H1 (cell line): ENCODE measurements around the gene C2orf81. TPM values are rescaled to one million over a fixed set of nuclear protein-coding genes. Genes with fewer than 3 reads are reported as not detected.

ENCODE experiments used
- CTCF ChIA-PET: fragments of 300-600 bp; sonication (Branson Sonifier 250); formaldehyde crosslinking; loops from one replicate; lab custom pipeline; 2021; ENCODE audit not compliant: partially characterized antibody; lab: Charles Lee
- POLR2A ChIA-PET: fragments of 300-600 bp; sonication (Branson Sonifier 250); formaldehyde crosslinking; loops from one replicate; lab custom pipeline; 2021; ENCODE audit warnings: inconsistent platforms; ENCODE audit not compliant: partially characterized antibody; lab: Charles Lee
- DNase-seq, 2 experiments: peaks; one replicate each; pipeline versions ENCODE4 v3.0.0 to v3.0.0-alpha.2; 2010 to 2022; ENCODE audit warnings: low spot score in 2 of 2, low read depth in 1 of 2, mixed read lengths in 1 of 2
- FAIRE-seq: peaks from 2 replicates; lab custom pipeline; 2011; peaks lifted over from hg19 to GRCh38; lab: Jason Lieb, UNC
- H2AFZ ChIP-seq: 2 replicates; pipeline ENCODE4 v1.8.1; 2012; ENCODE audit warnings: low read length, inconsistent platforms
- H2AK5ac ChIP-seq: 2 replicates; pipeline ENCODE4 v1.6.1; 2013; ENCODE audit warnings: low read depth, low read length
- H2BK120ac ChIP-seq: replicated peaks from 2 replicates; pipeline ENCODE3; 2013; ENCODE audit warnings: low read depth, low read length, inconsistent platforms
- H2BK12ac ChIP-seq: 2 replicates; pipeline ENCODE4 v1.6.1; 2013; ENCODE audit warnings: low read depth, low read length
- H2BK15ac ChIP-seq: 2 replicates; pipeline ENCODE4 v1.6.1; 2013; ENCODE audit warnings: low read length
- H2BK20ac ChIP-seq: 2 replicates; pipeline ENCODE4 v1.6.1; 2013; ENCODE audit warnings: low read length
- H2BK5ac ChIP-seq: 2 replicates; pipeline ENCODE4 v1.6.1; 2013; ENCODE audit warnings: low read depth, low read length
- H3K14ac ChIP-seq: 2 replicates; pipeline ENCODE4 v1.6.1; 2013; ENCODE audit warnings: inconsistent platforms; ENCODE audit not compliant: insufficient read length
- H3K18ac ChIP-seq: 2 replicates; pipeline ENCODE4 v1.6.1; 2013; ENCODE audit warnings: low read length; ENCODE audit errors: extremely low read depth
- H3K23ac ChIP-seq: 2 replicates; pipeline ENCODE4 v1.6.1; 2013; ENCODE audit warnings: inconsistent platforms; ENCODE audit not compliant: insufficient read length
- H3K23me2 ChIP-seq: 2 replicates; pipeline ENCODE4 v1.6.1; 2013; ENCODE audit warnings: low read depth, low read length
- H3K27ac ChIP-seq: 2 replicates; pipeline ENCODE4 v1.6.1; 2011; ENCODE audit warnings: low read depth, low read length, inconsistent platforms
- H3K27me3 ChIP-seq, 4 experiments: replicated peaks in 1 of 4; 1 replicate in 1 of 4; 2 replicates in 3 of 4; pipeline versions ENCODE4 v1.6.1 to v1.8.1; 2011 to 2013; ENCODE audit warnings: low read length in 3 of 4, mild to moderate bottlenecking in 3 of 4, inconsistent platforms in 2 of 4, mixed read lengths in 2 of 4, moderate library complexity in 1 of 4; ENCODE audit not compliant: control insufficient read depth in 3 of 4, insufficient read depth in 3 of 4; ENCODE audit errors: extremely low read depth in 1 of 4
- H3K36me3 ChIP-seq, 4 experiments: 2 replicates each; pipeline versions ENCODE4 v1.6.1 to v1.8.1; 2011 to 2013; ENCODE audit warnings: mild to moderate bottlenecking in 4 of 4, low read length in 3 of 4, moderate library complexity in 2 of 4, control low read depth in 1 of 4, inconsistent platforms in 1 of 4; ENCODE audit not compliant: insufficient read depth in 4 of 4, control insufficient read depth in 2 of 4
- H3K4ac ChIP-seq: replicated peaks from 2 replicates; pipeline ENCODE3; 2013; ENCODE audit warnings: low read length, low read depth, mixed read lengths, inconsistent platforms; ENCODE audit not compliant: insufficient read length
- H3K4me1 ChIP-seq, 4 experiments: replicated peaks in 1 of 4; 1 replicate in 1 of 4; 2 replicates in 3 of 4; pipeline versions ENCODE4 v1.6.1 to v1.8.1; 2011 to 2013; ENCODE audit warnings: low read length in 3 of 4, inconsistent platforms in 2 of 4, mixed read lengths in 1 of 4; ENCODE audit not compliant: insufficient read depth in 4 of 4, control insufficient read depth in 3 of 4
- H3K4me2 ChIP-seq, 2 experiments: 2 replicates each; pipeline versions ENCODE4 v1.6.1 to v1.8.1; 2011 to 2013; ENCODE audit warnings: low read depth in 2 of 2, low read length in 2 of 2, control low read depth in 1 of 2, inconsistent platforms in 1 of 2, mild to moderate bottlenecking in 1 of 2; ENCODE audit not compliant: insufficient read depth in 1 of 2
- H3K4me3 ChIP-seq, 4 experiments: fragments of 200-600, 300-600 bp in 1 of 4; sonication (generic), shearing (Covaris generic), sonication (Bioruptor Twin) in 1 of 4; 2 replicates each; pipeline versions ENCODE4 v1.5.1 to v1.8.1; 2011 to 2016; ENCODE audit warnings: low read length in 4 of 4, low read depth in 3 of 4, control low read depth in 2 of 4, inconsistent platforms in 2 of 4, mild to moderate bottlenecking in 2 of 4, mixed read lengths in 1 of 4, moderate library complexity in 1 of 4; ENCODE audit not compliant: insufficient read depth in 2 of 4; ENCODE audit errors: extremely low read depth in 1 of 4
- H3K56ac ChIP-seq: replicated peaks from 2 replicates; pipeline ENCODE3; 2013; ENCODE audit warnings: low read depth, mild to moderate bottlenecking, mixed read lengths, low read length, inconsistent platforms; ENCODE audit not compliant: insufficient read length
- H3K79me1 ChIP-seq: 2 replicates; pipeline ENCODE4 v1.6.1; 2013; ENCODE audit warnings: low read depth, low read length, control low read depth
- H3K79me2 ChIP-seq, 2 experiments: 2 replicates each; pipeline versions ENCODE4 v1.6.1 to v1.8.1; 2012 to 2013; ENCODE audit warnings: low read length in 2 of 2, mild to moderate bottlenecking in 2 of 2, inconsistent platforms in 1 of 2; ENCODE audit not compliant: insufficient read depth in 2 of 2, control insufficient read depth in 1 of 2
- H3K9ac ChIP-seq, 4 experiments: replicated peaks in 1 of 4; 1 replicate in 1 of 4; 2 replicates in 3 of 4; pipeline versions ENCODE4 v1.6.1 to v1.8.1; 2011 to 2013; ENCODE audit warnings: low read depth in 3 of 4, low read length in 3 of 4, control low read depth in 2 of 4, mild to moderate bottlenecking in 2 of 4, moderate library complexity in 2 of 4, inconsistent platforms in 1 of 4; ENCODE audit errors: extremely low read depth in 1 of 4
- H3K9me3 ChIP-seq, 2 experiments: 2 replicates each; pipeline versions ENCODE4 v1.6.1 to v1.8.1; 2012 to 2013; ENCODE audit warnings: mild to moderate bottlenecking in 2 of 2, moderate library complexity in 2 of 2, control low read depth in 1 of 2, inconsistent platforms in 1 of 2, low read depth in 1 of 2, low read length in 1 of 2, mixed read lengths in 1 of 2; ENCODE audit not compliant: insufficient read depth in 2 of 2
- H4K20me1 ChIP-seq, 2 experiments: replicated peaks in 1 of 2; 2 replicates each; pipeline versions ENCODE3 to v1.8.1; 2011 to 2013; ENCODE audit warnings: inconsistent platforms in 2 of 2, low read length in 2 of 2, mild to moderate bottlenecking in 1 of 2; ENCODE audit not compliant: insufficient read depth in 2 of 2, control insufficient read depth in 1 of 2
- H4K5ac ChIP-seq: 2 replicates; pipeline ENCODE4 v1.6.1; 2013; ENCODE audit warnings: low read length, low read depth, mixed read lengths, inconsistent platforms; ENCODE audit not compliant: insufficient read length
- H4K8ac ChIP-seq: 2 replicates; pipeline ENCODE4 v1.8.0; 2013; ENCODE audit warnings: mild to moderate bottlenecking, moderate library complexity, low read length, inconsistent platforms; ENCODE audit not compliant: insufficient read depth; ENCODE audit errors: extremely low read depth
- H4K91ac ChIP-seq: replicated peaks from 2 replicates; pipeline ENCODE3; 2013; ENCODE audit warnings: low read length, mixed read lengths, inconsistent platforms; ENCODE audit not compliant: insufficient read length
- BCL11A ChIP-seq, 2 experiments: IDR thresholded peaks; one replicate each; pipeline ENCODE4 v1.6.1; 2011; ENCODE audit warnings: low read depth in 2 of 2, low read length in 2 of 2, mild to moderate bottlenecking in 2 of 2
- CBX8 ChIP-seq: fragments of 300-800, 300-1000 bp; sonication (generic); IDR thresholded peaks from 2 replicates; pipeline ENCODE4 v1.7.1; 2016; ENCODE audit warnings: low read depth, low read length, borderline replicate concordance
- CEBPB ChIP-seq: IDR thresholded peaks from 2 replicates; pipeline ENCODE4 v1.6.1; 2012; ENCODE audit warnings: low read depth, low read length
- FOSL1 ChIP-seq: IDR thresholded peaks from 2 replicates; pipeline ENCODE4 v1.6.1; 2011; ENCODE audit warnings: mild to moderate bottlenecking, low read depth, low read length, moderate library complexity; ENCODE audit not compliant: insufficient read depth
- KDM4A ChIP-seq: IDR thresholded peaks from one replicate; pipeline ENCODE4 v1.7.1; 2012; ENCODE audit warnings: low read depth, mild to moderate bottlenecking, moderate library complexity, low read length, inconsistent platforms; ENCODE audit not compliant: severe bottlenecking
- SIX5 ChIP-seq: IDR thresholded peaks from 2 replicates; pipeline ENCODE4 v1.6.1; 2011; ENCODE audit warnings: mild to moderate bottlenecking, low read depth, low read length
- WGBS, 2 experiments: shearing (Covaris generic) in 1 of 2; methylation state at CpG; one replicate each; pipeline versions ENCODE4 v1.1.6 to v1.1.7; 2013 to 2015; ENCODE audit warnings: low lambda C conversion rate in 2 of 2, mixed read lengths in 2 of 2, inconsistent platforms in 1 of 2, low coverage in 1 of 2, missing lambda C conversion rate in 1 of 2; ENCODE audit not compliant: insufficient replicate concordance in 2 of 2, insufficient coverage in 1 of 2, insufficient read length in 1 of 2; ENCODE audit errors: extremely low coverage in 1 of 2, missing lambda C conversion rate in 1 of 2; 5-methylcytosine and 5-hydroxymethylcytosine counted together
- polyA plus RNA-seq, 7 experiments: library from polyadenylated mRNA; depleted of rRNA in 3 of 7; stranded (reverse) in 5 of 7; unstranded in 2 of 7; fragments of >200 nt in 5 of 7; fragments of 200-250 nt in 2 of 7; gene quantifications; 1 replicate in 5 of 7; 2 replicates in 1 of 7; 4 replicates in 1 of 7; pipeline versions ENCODE4 v1.2.1 to v1.2.3, GENCODE V29; 2011 to 2013; ENCODE audit warnings: missing spikeins in 2 of 7, mixed read lengths in 2 of 7
- total RNA-seq: library from RNA; stranded (reverse); fragmentation: NEBNext Ultra II Directional; extraction: Animal tissue kit (Norgen Biotek cat#: 25700); gene quantifications from 2 replicates; pipeline ENCODE4 v1.2.1, GENCODE V29; 2021
- TF ChIP-seq, protein P1 (sequence below), 3 experiments: IDR thresholded peaks; 1 replicate in 2 of 3; 2 replicates in 1 of 3; pipeline versions ENCODE4 v1.5.1 to v1.6.1; 2011; ENCODE audit warnings: low read length in 3 of 3, mild to moderate bottlenecking in 3 of 3, inconsistent platforms in 2 of 3, low read depth in 1 of 3, moderate library complexity in 1 of 3; ENCODE audit not compliant: insufficient read depth in 1 of 3; ENCODE audit errors: control extremely low read depth in 1 of 3

Gene C2orf81
- total and polyA plus RNA-seq, 2 of the 8 experiments (the other 6 are each of a cell fraction or from before 2014, with no cell fraction given): 1.6 to 3.3 TPM

- peak within 1 kb of the TSS in 3 of 4 experiments; percentile 8 to 52 (median 44); a peak in 5 of 7 replicates for H3K9ac ChIP-seq
- WGBS, 2 experiments: 3% methylated on average over 40 of the region's 40 CpGs; no CpG with 5 or more reads in 1 of the 2 experiments
- TF ChIP-seq CEBPB (no peak), CBX8 (no peak), SIX5 (peak; percentile 93), BCL11A (IDR thresholded peaks at IDR 0.05; ENCODE audit: low read depth in 2 of 2, low read length in 2 of 2) (no peak), KDM4A (peak; percentile 38), FOSL1 (no peak)
- TF ChIP-seq, protein P1, sequence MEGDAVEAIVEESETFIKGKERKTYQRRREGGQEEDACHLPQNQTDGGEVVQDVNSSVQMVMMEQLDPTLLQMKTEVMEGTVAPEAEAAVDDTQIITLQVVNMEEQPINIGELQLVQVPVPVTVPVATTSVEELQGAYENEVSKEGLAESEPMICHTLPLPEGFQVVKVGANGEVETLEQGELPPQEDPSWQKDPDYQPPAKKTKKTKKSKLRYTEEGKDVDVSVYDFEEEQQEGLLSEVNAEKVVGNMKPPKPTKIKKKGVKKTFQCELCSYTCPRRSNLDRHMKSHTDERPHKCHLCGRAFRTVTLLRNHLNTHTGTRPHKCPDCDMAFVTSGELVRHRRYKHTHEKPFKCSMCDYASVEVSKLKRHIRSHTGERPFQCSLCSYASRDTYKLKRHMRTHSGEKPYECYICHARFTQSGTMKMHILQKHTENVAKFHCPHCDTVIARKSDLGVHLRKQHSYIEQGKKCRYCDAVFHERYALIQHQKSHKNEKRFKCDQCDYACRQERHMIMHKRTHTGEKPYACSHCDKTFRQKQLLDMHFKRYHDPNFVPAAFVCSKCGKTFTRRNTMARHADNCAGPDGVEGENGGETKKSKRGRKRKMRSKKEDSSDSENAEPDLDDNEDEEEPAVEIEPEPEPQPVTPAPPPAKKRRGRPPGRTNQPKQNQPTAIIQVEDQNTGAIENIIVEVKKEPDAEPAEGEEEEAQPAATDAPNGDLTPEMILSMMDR (IDR thresholded peaks at IDR 0.05; ENCODE audit: control extremely low read depth in 1 of 3, insufficient read depth in 1 of 3, low read depth in 1 of 3, low read length in 3 of 3): no peak; a peak in 1 of 4 replicates
Observed at GRCh38 chr2:74454654-74455511, 33.5 kb upstream of the C2orf81 start, which contains the start of gene INO80B. TSS of gene INO80B (plus strand) at chr2:74455087. CDS start at chr2:74455117, 30 bp downstream.

More at GRCh38 chr2:74454654-74455511, 33.5 kb upstream of the C2orf81 start, which contains the start of gene INO80B:
- H2BK120ac ChIP-seq: no peak within 1 kb of the TSS
- no peak within 1 kb of the TSS for H2BK20ac ChIP-seq
- no peak within 1 kb of the TSS for H4K8ac ChIP-seq
- no peak within 1 kb of the TSS for H3K56ac ChIP-seq
- H3K23ac ChIP-seq: no peak within 1 kb of the TSS
- H3K27me3 ChIP-seq: no peaks in the 10 kb centered on the region
- no peaks in the 10 kb centered on the region for H4K20me1 ChIP-seq
- no peak within 1 kb of the TSS for H4K91ac ChIP-seq
- H3K27ac ChIP-seq: peak within 1 kb of the TSS; percentile 55
- peaks cover 0 to 10% (median 2%) of the 10 kb centered on the region in 4 experiments; a peak in 5 of 7 replicates for H3K4me1 ChIP-seq
- no peak within 1 kb of the TSS; the same call in 1 of the 2 replicates for H2BK15ac ChIP-seq
- H2BK12ac ChIP-seq: no peak within 1 kb of the TSS
- DNase-seq (peak; percentile 86 to 98), FAIRE-seq (peak; percentile 71)
- H3K79me2 ChIP-seq: peaks cover 0 to 9% of the 10 kb centered on the region in 2 experiments; a peak in 1 of 4 replicates
- peak within 1 kb of the TSS; percentile 93 for H2AFZ ChIP-seq
- H3K23me2 ChIP-seq: peaks cover 16% of the 10 kb centered on the region; the same call in 1 of the 2 replicates
- peak within 1 kb of the TSS; percentile 62 to 82 for H3K4me2 ChIP-seq
- H3K4ac ChIP-seq: peak within 1 kb of the TSS; percentile 61
- H4K5ac ChIP-seq: peak within 1 kb of the TSS; percentile 61
- H3K9me3 ChIP-seq: no peaks in the 10 kb centered on the region
- peak within 1 kb of the TSS; percentile 64 to 96 (median 83) for H3K4me3 ChIP-seq
- POLR2A ChIA-PET: interaction anchor here (0.8 to 10.5 kb wide), 14 partner anchors 8 to 231 kb away, joined by 3 to 89 read pairs (median 6); partner anchors contain the start of genes C2orf81, CCDC142, MOGS and MRPL53
- H3K79me1 ChIP-seq: no peaks in the 10 kb centered on the region; the same call in 1 of the 2 replicates
- H2AK5ac ChIP-seq: no peak within 1 kb of the TSS
- H2BK5ac ChIP-seq: no peak within 1 kb of the TSS; the same call in 1 of the 2 replicates
- H3K14ac ChIP-seq: no peak within 1 kb of the TSS
- peak within 1 kb of the TSS; percentile 49; the same call in 1 of the 2 replicates for H3K18ac ChIP-seq
- no peaks in the 10 kb centered on the region for H3K36me3 ChIP-seq
- CTCF ChIA-PET: interaction anchor here (0.8 to 10.5 kb wide), 14 partner anchors 9 to 133 kb away, joined by 3 to 86 read pairs (median 3); partner anchors contain the start of genes CCDC142, MRPL53 and TTC31
